Activated CD8-positive, alpha-beta memory T cell treated with anti-CD3 and anti-CD28 coated beads, Interleukin-2, amount 50 U/mL, for 1 hour (primary cell): ENCODE measurements around the gene OR10AD1.

Experiments
- DNase-seq: peaks from one replicate; pipeline ENCODE4 v3.0.0-alpha.2; 2020; ENCODE audit errors: extremely low read depth

OR10AD1 gene

DNA sequence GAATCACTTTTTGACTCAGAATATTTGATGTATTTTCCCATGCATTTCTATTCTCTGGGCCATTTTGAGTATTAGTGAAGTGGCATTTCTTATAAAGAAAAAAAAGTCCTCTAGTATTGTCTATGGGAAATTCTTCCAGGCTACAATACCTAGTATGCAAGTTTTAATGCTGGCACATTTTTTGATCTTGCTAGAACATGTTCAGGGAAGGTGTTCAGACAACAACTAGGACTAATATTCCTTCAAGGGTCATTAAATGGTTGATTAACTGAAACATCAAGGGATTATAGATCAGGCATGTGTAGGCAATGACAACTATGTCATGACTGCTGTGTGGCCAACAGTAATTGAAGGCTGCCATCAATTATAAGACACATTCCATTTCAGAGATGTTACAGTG, 12.0 kb downstream of the OR10AD1 start:
- DNase-seq: no peak

DNA sequence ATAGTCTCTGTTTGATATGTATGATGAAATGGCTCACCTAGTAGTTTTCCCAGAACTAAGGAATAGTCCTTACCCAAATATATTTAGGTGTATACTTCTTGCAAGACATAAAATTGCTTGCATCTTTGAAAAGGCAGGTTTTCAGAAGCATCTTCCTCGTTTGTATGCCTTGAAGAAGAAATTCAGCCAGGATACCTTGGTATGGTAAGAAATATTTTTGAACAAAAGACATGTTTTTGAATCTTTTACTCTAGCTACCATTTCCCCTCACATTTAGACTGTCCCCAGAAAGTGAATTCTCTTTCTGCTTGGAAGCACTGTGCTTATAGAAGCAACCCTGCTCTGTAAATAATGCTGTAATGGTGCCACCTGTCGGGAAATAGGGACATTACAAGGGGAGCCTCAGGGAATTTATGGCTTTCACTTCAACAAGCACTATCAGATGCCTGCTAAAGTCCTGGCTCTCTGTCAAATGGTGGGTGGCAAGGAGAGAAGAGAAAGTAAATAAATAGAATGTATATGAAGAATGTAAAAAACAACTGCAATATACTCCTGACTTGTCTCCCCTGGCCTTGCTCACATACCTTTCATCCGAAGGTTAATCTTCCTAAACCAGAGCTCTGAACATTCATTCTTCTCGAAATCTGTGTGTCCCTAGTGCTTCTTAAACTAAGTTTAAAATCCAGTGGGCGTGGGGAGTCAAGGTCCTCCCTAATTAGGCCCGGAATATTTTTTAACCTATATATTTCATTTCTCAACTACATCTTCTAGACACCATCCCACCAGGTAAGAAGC, 13.6 kb downstream of the OR10AD1 start:
- DNase-seq: no peak

DNA sequence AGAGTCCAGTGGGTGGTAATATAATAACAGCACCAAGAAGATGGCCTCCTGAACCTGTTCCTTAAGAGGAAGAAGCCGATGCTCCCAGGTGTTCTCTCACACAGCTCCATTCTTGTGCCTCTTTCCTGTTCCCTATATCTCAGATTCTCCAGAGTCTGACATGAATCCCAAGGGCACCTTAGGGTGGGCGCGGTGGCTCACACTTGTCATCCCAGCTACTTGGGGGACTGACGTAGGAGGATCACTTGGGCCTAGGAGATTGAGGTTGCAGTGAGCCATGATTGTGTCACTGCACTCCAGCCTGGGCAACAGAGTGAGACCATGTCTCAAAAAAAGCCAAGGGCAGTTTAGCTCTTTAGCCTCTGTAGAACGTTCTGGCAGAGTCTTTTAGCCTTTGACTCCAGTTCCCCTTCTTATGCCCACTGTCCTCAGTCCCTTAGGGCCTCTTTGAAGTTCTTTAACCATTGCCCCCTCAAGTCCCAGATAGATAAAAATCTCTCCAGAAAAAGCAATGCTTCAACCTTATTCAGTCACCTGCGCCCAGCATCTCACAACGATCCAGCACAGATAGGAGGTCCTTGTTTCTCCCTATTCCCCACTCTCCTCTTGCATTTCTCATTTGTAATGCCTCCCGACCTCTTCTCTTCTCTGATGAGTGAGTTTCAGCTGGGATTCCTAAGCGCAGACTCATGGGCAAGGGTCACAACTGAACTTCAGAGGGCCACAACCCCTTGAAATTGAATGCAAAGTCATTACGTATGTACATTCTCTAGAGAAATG, 15.0 kb downstream of the OR10AD1 start:
- no peak for DNase-seq

DNA sequence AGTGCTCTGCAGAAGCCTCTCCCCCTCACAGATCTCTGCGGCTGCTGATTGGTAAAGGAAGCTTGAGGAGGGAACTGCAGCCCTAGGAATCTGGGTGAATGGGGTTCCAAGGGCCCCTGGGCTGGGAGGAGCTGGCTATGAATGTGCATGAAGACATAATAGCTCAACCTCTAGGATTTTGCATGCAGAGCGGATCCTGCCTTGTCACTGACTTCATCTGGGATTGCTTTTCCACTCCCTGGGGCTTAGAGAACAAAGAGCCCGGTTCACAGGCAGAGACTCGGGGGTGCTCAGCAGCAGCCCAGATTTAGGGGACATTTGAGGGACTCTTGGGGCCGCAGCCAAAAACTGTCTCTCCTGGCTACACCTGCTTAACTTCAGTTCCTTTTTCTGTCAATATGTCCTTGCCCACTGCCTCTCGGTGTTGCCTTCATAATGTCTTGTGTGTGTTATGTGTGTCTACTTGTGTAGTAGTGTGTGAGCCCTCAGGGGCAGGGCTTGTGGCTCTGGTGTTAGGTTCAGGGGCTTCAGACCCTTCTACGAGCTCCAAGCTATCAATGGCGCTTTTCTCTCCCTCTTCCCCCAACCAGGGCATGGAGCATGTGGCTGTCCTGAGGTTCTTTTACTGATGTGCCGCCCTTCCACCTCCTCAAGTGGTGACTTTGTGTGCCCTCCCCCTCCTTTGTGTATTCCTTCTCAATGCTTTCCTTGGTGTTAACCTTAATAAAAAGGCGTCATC, 17.7 kb downstream of the OR10AD1 start:
- DNase-seq: no peak

DNA sequence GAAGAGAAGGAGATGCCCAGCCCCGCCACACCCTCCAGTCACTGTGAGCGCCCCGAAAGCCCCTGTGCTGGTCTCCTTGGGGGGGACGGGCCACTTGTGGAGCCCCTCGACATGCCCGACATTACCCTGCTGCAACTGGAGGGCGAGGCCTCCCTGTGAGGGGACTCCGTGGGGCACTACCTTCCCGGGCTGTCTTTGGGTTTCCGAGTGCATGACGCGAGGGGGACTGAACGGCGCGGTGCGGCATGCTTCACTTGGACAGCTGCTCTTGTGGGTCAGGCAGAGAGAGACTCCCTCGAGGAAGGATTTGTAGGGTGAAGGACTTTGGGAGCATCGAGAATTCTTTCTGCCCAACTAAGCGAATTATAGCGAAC, 18.6 kb downstream of the OR10AD1 start:
- no peak for DNase-seq

DNA sequence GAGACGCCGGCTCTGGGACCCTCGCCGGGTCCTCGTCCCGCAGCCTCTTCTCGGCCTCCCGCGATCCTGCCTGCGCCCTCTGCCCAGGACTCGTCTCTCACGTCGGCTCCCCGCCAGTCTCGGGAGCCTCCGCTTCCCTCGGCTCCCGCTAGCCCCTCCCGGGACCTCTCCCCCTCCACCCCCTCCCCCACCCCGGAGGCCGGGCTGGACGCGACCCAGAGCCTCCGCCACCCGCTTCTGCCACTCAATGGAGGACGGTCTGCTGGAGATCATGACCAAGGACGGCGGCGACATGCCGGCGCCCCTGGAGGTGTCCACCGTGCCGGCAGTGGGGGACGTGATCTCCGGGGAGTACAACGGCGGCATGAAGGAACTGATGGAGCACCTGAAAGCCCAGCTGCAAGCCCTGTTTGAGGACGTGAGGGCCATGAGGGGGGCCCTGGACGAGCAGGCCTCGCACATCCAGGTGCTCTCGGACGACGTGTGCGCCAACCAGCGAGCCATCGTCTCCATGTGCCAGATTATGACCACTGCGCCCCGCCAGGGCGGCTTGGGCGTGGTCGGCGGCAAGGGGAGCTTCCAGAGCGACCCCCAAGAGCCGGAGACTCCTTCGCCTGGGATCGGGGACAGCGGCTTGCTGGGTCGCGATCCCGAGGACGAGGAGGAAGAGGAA, 19.1 kb downstream of the OR10AD1 start:
- no peak for DNase-seq

DNA sequence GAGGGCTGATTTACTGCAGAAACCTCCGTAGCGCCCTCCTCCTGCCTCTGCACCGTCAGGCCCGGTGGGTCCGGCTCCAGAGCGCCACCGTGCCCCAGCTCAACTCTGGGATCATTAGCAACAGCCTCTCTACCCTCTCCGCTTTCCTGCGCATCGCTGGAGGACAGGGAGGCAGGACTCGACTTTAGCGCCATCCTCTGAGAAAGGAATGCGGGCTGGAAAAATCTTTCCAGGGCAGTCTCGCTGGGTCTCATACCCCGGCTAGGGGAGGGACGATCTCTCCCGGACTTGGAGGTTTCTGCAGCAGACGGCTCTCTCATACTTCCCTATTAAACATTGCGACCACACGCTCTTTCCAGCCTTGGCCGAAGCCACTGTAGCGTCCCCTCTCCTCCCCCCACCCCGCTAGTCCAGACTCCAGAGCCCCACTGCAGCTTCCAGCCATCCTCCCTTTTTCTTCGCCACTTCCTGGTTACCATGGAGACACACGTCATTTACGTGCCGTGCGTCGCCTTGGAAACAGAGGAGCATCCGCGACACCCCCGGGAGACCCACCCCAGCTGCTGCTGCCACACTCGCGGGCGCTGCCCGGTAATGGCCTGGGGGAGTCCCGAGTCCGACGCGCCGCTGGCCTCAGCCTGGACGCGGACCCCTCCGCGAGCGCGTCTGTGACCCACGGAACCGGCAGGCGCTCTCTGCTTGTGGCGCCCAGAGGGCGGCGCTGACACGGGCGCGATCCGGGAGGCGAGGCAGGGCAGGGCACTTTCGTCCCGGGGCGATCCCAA, 19.8 kb downstream of the OR10AD1 start, which contains the start of gene CCDC184:
TSS of gene CCDC184 (plus strand) at position 554 of the 785 bp plus-strand sequence. CDS start 479 bp downstream, outside the sequence.
- DNase-seq: peak; percentile 35

DNA sequence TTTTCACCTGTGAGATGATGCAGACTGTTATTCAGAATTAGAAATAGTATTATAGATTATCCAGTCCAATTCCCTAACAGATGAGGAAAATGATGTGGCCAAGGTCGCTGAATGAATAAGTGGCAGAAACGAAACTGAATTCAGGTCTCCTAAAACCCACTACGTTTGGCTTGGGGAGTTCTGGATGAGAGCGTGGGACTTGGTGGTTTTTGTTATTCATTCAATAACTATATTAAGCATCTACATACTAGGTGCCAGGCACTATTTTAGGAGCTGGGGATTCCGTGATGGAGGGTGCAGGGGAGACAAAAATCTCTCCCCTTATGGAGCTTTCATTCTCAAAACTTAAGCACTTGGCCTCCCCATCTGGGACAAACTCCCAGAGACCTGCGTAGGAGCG, 20.5 kb downstream of the OR10AD1 start:
- no peak for DNase-seq

DNA sequence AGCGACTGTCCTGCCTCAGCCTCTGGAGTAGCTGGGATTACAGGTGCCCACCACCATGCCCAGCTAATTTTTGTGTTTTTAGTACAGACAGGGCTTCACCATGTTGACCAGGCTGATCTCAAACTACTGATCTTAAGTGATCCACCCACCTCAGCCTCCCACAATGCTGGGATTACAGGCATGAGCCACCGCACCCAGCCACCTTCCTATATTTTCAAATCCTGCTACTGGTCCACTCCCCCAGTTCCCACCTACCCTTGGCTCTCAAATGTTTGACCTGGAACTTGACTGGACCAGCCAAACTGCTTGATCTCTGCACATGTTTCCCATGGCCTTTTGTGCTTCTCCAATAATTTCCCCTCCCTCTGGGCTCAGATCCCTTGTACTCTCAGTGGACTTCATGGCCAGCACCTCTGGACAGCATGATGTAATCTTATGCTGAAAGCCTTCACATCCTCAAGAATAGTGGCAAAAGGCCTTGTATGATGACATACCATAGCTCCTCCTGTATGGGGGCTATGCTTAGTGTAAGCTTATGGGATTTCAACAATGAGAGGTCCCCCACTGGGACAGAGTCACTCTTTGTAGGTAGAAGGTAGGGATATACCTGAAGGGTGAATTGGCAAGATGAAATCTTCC, 22.1 kb downstream of the OR10AD1 start:
- no peak for DNase-seq

DNA sequence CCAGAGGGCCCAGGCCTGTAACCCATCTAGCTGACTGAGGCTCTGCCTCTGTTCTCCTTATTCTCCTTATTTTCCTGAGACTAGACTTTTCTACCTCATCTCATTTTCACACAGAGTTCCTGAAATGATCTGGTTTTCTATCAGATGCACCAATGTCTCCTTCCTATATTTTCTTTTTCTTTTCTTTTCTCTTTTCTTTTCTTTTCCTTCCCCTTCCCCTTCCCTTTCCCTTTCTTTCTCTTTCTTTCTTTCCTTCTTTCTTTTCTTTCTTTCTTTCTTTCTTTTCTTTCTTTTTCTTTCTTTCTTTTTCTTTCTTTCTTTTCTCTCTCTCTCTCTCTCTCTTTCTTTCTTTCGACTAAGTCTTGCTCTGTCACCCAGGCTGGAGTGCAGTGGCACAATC, 22.7 kb downstream of the OR10AD1 start:
- DNase-seq: no peak

DNA sequence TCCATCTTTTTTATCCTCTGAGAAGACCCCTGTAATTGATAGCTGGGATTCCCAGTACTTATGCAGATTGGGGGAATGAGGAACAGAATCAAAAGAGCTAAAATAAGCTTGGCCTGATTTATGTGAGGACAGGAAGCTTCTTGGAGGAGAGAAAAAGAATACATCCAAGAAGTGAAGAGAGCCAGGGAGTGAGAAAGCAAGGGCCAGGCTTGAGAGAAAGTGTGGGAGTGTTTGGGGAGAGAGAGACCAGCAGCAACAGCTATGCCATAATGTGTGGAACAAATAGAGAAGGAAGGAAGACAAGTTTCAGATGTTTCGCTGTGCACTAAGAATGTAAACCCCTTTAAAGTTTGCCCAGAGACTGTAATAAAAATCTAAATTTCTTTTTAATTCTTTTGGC, 23.6 kb downstream of the OR10AD1 start:
- DNase-seq: no peak

DNA sequence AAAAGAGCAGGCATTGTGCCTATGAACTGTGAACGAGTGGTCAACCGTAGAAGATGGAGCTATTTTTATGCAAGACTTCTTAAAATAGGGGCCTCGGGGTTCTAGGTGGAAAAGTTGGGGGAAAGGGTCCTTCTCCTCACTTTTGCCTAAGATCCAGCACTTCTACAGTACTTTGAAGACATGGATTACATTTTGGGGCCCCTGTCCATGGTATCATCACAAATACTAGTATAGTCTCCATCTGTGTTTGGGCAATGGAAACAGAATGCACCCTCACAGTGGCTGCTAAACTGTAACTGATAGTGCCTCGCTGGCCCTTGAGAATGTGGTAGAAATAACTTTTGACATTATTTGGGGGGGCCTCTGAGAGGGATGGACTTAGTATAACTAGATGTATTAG, 25.1 kb downstream of the OR10AD1 start:
- DNase-seq: no peak

DNA sequence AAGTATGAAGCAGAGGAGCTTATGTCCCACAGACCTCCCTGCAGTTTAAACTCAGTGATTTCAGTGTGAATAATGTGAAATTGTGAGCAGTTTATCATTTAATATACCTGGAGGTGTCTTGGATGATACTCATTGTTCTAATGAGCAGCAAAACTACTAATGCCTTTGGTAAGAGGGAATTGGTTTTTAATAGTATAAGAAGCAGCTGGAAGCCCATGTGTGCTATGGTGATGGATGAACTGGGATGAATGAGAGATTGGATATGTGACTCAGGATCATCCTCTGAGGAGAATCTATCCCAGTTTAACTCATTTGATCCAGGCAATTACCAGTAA, 26.7 kb downstream of the OR10AD1 start:
- no peak for DNase-seq

DNA sequence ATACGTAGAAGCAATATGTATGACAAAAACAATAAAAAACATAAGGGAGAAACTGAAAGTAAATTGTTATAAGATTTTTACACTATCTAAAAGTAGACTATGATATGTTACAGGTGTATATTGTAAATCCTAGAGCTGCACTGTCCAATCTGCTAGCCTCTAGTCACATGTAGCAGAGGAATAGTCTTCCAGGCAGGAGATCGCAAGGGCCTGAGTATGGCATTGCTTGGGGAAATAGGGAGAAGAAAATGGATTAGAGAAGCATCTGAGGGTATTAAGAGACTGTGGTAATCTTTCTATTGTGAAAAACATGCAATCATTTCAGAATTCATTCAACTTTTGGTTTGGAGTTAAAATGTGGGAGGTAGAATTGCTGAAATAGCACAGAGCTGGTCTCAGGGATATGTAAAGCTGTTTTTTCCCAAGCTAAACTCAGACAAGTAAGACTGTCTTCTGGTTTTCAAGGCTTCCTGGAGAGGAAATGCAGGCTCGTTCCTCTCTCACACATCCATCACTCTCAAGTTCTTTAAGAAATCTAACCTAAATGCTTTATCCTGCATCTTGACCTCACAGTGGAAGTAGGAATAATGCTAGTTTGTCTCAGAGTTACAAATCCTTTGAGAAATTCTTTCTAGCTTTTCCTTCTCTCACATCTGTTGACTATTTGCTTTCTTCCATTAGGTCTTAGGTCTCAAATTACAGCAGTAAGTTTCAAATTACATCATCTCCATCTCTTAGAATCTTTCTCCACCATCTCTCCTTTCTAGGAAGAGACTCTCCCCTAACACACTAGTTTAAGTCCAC, 27.3 kb downstream of the OR10AD1 start:
- no peak for DNase-seq

DNA sequence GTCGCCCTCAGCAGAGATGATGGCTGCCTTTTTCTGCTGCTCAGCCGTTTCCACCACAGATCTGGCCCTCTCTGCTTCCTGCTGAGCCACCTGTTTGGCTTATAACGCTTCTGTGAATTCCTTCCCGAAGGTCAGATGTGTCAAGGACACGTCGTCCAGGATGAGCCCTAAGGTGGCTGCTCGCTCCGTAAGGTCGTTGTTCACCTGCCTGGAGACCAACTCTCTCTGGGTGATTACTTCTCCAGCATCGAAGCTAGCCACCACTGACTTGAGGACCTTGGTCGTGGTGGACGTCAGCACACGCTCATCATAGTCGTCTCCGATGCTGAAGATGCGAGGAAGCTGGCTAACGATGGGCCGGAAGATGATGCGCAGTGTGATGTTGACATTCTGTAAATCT, 34.1 kb downstream of the OR10AD1 start:
- DNase-seq: no peak

DNA sequence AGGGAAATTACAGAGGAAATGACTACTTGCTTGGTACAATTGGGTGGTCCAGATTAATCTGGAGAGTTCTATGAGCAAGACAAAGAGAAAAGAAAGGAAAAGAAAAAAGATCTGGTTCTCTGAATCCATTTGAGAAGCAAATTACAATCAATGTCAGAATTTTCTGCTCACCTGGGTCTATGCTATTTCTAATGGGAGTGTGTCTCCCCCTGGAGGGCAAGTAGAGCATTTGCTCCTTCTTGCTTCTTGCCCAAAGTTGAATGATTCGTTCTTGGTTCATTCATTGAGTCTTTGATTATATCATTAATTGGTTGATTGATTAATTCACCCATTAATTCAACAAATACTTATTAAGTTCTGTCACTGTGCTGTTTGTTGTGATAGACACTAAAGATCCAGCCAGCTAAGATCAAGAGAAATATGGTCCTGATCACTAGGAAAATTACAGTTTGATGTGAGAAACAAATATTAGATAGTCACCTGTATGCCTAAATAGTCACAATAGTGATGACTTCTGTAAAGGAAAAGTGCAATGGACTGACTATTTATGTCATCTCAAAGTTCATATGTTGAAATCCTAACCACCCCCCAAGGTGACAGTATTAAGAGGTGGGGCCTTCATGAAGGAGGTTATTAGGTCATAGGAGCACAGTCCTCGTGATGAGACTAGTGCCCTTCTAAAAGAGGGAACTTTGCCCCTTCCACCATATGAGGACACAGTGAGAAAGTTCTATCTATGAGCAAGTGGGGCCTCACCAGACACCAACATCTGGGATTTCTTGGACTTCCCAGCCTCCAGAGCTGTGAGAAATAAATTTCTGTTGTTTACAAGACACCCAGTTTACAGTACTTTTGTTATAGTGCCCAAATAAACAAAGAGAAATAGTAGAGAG, 37.8 kb downstream of the OR10AD1 start:
- peak; percentile 37 for DNase-seq

DNA sequence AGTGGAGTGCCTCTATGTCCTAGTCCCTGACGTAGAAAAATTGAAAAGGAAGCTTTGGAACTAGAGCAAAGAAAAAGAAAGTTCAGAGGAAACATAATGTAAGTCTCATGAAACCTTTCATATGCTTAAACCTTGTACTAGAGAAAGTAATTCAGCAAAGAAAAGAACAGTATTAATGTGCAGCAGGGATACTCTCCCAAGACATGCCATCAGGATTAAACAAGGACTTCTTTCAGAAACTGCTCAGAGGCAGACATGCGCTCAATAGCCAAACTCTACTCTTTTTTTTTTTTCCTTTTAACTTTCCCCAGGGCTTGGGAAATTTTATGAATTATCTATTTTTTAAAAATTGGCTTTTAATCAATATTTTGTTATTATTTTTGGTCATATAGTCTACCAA, 38.6 kb downstream of the OR10AD1 start:
- no peak for DNase-seq

DNA sequence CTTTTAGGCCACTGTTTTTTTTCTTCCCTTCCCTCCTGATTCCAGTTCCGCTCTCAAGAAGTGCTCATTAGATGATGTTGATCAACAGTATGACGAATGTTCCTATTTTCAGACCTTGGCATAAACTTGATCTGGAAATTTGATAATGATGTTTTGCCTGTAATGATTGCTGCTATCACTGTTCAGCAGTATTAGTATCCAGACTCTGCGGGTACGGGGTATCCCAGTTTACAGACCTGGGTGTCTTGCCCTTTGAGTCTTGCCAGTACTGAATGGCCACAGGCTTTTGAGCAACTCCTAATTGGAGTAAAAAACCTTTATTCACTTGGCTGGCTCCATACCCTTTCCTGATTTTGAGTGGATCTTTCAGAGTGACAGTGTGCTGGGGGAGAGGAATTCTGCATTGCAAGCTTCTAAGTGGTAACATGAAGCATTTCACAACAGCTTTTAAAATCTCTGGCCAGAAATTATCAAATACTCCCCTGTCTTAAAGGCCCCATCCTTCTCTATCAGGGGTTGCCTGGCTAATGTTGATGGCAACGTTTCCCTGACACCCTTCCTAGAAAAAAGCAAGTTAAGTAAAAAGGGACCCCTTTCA, 39.8 kb downstream of the OR10AD1 start:
- DNase-seq: no peak

DNA sequence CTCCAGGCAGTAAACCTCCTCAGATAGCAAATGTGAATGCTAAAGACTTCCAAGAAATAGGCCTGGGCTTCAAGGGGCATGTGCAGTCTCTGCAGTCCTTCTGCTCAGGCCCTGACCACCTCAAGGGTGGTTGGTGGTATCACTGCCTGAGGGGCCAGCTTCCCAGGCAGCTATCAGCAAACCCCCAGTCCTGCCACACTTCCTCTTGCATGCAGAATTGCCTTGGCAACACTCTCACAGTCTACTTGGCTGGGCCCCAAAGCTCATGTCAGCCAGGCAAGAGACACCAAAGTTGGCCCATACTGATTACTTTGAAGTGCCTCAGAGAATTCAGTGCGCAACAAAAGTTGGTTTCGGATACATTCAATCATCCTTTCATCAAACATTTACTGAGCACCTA, 42.3 kb downstream of the OR10AD1 start:
- no peak for DNase-seq
